Stimulated activated CD4-positive, alpha-beta T cell treated with anti-CD3 and anti-CD28 coated beads, Interleukin-4, amount 100 ng/mL, for 1 hour (primary cell): ENCODE results near the gene SLC39A7.
A peak's percentile ranks its signal among the peaks of the same experiment; 100 is the strongest.

Source experiments
- DNase-seq: peaks from one replicate; pipeline ENCODE4 v3.0.0-alpha.2; 2020

The SLC39A7 gene

GRCh38 chr6:33192105-33192646 is 8.5 kb upstream of the SLC39A7 start, which contains the start of gene COL11A2:
TSS of gene COL11A2 (minus strand) at chr6:33192467. CDS start at chr6:33192240, 227 bp downstream.
- DNase-seq: peak; percentile 30

DNA sequence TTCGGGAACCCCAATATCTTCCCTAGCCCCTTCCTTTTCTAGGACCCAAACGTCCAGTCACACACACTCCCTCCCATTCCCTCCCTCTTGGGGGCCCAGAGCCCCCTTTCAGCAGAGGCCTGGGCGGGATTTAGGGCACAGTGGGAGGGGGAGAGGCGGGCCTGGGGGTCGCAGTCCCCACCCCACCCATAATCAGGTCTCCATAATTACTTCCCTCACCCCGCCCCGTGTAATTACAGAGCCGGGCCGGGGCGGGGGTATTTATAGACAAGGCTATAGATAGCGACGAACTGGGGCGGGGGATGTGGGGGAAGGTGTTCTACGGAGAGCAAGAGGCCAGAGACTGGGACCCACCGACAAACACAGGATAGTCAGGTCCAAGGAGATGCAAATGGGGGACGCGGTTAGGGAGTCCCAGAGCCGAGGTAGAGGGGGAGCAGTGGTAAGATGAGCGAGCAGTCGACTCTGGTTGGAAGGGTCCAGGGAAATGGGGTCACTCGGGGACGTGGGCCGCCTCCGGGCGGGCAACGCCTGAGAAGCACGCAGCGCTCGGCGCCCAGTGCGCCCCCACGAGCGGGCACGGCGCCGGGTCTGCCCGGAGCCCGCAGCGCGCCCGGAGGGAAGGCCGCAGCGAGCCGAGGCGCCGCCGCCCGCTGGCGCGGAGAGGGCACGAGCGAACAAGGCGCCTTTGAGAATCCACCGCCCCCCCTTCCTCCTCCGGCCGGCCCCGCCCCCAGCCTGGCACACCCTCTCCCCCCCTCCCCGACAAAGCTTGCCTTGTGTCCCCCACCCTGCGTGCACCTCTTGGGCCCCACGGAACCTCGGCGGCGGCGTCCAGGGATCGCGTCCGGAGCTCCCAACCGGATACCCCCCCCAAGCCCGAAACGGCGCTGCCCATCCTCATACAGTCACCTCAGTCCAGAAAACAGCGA is 7.7 kb upstream of the SLC39A7 start:
- peak; percentile 55 for DNase-seq

DNA sequence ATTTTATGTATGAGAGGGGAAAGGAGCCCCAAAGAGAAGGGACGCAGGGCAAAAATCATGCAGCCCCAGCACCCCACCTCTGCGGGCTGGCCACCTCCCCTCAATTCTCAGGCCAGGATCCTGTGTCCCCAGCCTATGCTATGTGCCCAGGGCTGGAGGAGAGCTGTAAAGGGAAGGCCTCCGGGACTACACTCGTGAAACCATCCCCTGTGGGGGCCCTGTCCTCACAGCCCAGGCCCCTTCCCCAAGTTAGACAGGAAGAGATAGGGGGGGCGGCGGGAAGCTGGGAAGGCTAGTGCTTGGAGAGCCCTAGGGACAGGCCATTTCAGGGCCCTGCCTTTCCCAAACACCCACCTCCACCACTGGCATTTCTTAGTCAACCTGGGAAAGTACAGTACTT is 7.0 kb upstream of the SLC39A7 start:
- DNase-seq: no peak

GRCh38 chr6:33194431-33194979 is 6.2 kb upstream of the SLC39A7 start:
- no peak for DNase-seq

DNA sequence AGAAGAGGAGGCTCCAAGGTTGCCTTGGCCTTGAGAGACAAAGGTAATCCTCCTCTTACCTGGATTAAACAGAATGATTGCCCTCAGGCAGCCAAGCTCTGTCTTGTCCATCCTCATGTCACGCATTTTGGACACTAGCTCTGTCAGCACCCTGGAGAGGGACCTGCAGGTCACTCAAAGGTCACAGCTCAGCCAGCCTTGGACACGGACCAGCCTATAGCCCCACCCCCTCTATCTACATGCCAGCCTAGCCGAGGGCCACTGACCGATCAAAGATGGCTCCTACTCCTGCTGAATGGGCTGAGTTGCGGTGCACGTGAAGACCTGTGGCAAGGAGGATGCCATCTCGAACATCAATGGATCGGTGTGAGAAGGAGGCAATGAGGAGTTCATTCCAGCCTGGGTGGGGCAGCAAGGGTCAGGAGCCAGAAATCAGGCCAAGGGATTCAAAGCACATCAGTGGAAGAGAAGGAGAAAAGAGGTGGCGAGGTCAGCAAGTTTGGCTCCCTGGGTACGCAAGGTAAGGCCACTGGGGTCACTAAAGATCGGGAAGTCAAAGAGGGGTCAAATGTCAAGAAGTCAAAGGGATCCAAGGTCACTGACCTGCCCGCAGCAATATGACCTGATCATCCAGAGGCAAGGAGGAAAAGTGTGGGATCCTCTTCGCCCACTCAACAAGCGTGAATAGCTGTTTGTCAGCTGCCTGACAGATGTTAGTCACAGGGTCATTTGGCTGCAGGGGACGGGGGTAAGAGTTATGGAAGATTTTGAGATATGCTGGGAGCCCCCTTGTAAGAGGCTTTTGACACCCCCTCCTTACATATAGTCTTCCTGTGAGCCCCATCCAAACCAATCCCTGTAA is 5.1 kb upstream of the SLC39A7 start:
- DNase-seq: no peak

DNA sequence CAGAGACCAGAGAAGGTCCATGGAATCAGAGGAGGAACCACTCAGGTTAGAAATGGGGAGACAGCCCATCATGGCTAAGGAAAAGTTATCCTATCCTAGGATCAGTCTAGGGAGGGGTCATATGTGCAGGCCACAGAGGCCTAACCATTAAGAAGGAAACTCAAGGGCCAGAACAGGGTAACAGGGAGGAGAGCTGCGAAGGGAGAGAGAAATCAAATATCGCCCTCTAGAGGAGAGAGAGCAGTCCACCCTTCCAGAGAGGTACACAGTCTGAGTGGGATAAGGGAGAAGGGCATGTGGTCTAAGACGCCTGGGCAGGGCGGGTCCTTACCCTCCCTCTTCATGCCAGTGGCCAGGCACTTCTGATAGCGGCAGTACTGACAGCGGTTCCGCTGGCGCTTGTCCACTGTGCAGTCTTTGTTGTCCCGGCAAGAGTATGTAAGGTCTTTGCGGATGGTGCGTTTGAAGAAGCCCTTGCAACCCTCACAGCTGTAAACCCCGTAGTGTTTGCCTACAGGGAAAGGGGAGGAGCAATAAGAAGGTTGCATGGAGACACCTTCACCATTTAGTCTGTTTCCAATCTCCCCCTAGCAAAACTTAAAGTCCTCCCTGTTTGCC is 3.1 kb upstream of the SLC39A7 start:
- DNase-seq: no peak

DNA sequence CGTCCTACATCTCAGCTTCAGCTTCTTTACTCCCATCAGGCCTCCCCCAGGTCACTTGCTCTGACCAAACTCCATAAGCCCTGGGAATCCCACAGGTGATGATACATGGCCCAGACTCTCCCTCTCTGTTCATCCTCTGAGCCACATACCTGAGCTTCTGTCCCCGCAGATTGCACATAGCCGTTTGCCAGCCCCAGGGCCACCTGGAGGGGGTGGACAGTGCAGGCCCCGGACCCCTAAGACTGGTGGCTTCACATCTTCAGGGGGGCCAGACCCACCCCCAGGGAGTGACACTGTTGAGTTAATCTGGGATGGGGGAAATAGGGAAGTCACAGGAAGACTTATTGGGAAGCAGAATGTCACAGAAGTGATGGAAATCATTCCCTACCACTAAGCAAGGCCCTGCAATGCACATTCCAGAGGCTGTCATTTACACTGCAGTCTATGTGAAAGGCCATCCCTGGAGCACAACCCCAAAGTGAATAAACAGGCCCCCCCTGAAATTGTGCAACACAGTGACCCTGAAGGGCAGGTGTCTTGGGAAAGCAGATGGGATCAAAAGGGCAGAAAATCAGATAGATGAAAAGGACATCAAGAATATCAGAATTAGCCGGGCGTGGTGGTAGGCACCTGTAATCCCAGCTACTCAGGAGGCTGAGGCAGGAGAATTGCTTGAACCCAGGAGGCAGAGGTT is 2.4 kb upstream of the SLC39A7 start:
- DNase-seq: no peak

GRCh38 chr6:33198853-33199436 is 1.7 kb upstream of the SLC39A7 start:
- DNase-seq: no peak

GRCh38 chr6:33199687-33200218 is 914 bp upstream of the SLC39A7 start:
- DNase-seq: peak; percentile 74

DNA sequence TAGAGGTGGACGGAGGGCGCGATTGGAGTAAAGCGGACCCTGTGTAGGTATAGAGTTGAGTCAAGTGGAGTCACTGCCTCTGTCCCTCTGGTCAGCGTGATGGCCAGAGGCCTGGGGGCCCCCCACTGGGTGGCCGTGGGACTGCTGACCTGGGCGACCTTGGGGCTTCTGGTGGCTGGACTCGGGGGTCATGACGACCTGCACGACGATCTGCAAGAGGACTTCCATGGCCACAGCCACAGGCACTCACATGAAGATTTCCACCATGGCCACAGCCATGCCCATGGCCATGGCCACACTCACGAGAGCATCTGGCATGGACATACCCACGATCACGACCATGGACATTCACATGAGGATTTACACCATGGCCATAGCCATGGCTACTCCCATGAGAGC is 479 bp downstream of the SLC39A7 start:
- no peak for DNase-seq

GRCh38 chr6:33201935-33202334 is 1.3 kb downstream of the SLC39A7 start:
- DNase-seq: no peak

GRCh38 chr6:33202799-33203198 is 2.1 kb downstream of the SLC39A7 start:
- DNase-seq: no peak

DNA sequence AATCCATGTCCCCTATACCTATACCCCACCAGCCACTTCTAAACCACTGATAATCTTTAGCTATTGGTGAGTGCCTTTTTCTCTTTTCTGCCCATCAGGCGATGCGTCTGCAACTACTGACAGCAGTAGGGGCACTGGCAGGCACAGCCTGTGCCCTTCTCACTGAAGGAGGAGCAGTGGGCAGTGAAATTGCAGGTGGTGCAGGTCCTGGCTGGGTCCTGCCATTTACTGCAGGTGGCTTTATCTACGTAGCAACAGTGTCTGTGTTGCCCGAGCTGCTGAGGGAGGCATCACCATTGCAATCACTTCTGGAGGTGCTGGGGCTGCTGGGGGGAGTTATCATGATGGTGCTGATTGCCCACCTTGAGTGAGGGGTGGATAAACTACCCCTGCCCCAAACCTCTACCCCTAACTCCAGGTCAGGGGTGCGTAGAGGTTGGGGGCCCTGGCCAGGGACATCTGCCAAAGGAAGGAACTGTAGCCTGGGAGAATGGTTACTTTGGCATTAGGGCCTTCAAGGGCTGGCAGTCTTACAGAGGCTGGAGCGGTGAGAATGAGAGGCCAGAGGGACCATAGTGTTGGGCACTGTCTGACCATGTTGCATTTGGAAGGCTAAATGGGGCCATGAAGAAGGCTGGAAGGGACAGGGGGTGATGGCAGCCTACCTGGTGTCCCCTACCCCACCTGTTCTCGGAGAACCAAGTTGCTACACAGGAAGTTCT is 2.9 kb downstream of the SLC39A7 start:
- no peak for DNase-seq

GRCh38 chr6:33204165-33204414 is 3.4 kb downstream of the SLC39A7 start:
- DNase-seq: no peak

- DNase-seq: peak; percentile 95
Measured at GRCh38 chr6:33204415-33205190, 3.9 kb downstream of the SLC39A7 start, which contains the start of gene HSD17B8. TSS of gene HSD17B8 (plus strand) at chr6:33204655. CDS start at chr6:33204669, 14 bp downstream.

- no peak for DNase-seq
Measured at GRCh38 chr6:33205191-33206026, 4.7 kb downstream of the SLC39A7 start.

DNA sequence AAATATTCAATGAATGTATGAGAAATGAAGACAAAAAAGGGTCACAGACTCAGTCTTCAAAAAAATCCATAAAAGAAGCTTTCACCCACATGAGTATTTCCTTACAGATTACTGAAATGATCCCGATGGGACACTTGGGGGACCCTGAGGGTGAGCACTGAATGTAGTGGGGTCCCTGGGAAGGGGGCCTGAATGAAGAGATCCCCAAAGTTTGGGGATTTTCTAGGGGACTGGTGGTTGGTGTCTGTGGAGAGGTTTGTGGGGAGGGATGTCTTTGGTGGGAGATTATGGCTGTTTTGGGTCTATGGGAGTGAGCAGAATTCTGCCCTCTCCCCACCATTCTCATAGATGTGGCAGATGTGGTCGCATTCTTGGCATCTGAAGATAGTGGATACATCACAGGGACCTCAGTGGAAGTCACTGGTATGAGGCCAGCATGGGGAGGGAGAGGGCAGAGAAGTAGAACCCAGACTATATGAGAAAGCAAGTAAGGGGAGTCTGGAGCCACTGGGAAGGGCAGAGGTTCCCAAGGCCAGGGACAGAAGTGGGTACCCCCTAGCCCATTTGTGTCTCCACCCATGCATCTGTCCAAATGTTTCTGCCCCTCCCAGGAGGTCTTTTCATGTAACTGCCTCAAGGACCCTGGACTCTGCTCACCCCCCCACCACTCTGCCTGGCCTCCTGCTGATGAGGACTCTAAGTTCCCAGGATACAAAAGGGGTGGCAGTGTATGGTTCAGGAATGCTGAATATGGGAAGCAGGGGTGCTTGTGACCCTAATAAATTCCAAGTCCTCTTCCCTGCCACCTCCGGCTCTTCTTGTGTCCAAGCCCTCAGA is 5.6 kb downstream of the SLC39A7 start:
- DNase-seq: no peak
